ENCODE results near the gene IFI16.

Gene IFI16

DNA sequence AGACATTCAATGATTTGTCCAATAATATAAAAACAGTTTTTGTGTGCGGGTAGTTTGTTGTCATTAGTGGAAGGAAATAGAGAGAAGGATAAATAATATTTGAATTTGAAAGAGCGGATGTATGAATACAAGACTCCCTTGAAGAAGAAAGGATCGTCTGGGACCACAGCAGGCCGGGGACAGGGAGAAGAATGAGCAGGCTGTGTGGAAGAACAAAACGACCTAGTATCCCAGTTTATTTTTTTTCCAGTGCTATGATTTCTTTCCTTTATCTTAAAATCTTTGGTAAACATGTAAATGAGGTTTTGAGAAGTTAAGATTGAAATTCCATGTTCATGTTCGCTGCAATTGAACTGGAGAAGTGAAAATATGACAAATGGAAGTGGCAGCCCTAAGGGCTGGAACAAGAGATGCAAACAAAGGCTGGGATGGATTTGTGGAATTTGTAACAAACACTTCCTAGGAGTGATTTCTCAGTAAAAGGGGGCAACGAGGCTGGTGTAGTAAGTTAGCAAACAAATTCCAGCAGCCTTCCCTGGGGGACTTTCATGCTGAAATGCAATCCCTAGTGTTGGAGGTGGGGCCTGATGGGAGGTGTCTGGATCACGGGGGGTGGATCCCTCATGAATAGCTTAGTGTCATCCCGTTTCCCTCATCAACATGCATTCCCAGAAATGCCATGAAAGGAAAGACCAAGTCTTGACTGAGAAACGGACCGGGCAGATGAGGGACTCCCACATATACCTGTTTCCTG is 10.2 kb upstream of the IFI16 start:
- H2BK12ac ChIP-seq (ENCODE audit: low read length in 2 of 2): no peak overlapping the region
- H3K14ac ChIP-seq (ENCODE audit: low read length in 2 of 2): no peak overlapping the region
- H3K9ac ChIP-seq (ENCODE audit: low read length): peak overlapping the region; percentile 99
- peak overlapping the region; percentile 1 to 15 for H3K18ac ChIP-seq (ENCODE audit: low read depth in 1 of 2, low read length in 2 of 2)
- no peak overlapping the region for H4K91ac ChIP-seq (ENCODE audit: low read length)
- no peak overlapping the region for H3K23ac ChIP-seq (ENCODE audit: low read length in 2 of 2)
- no peak overlapping the region for H2AK5ac ChIP-seq (ENCODE audit: low read length, severe bottlenecking)
- H3K4me1 ChIP-seq (ENCODE audit: control insufficient read depth, insufficient read depth, low read depth, low read length): no peaks in the 10 kb centered on the region
- H2BK5ac ChIP-seq (ENCODE audit: low read depth, low read length, poor library complexity, severe bottlenecking): peak overlapping the region; percentile 79
- H2BK120ac ChIP-seq (ENCODE audit: low read depth, low read length): no peak overlapping the region
- no peak overlapping the region for H2BK15ac ChIP-seq (ENCODE audit: low read depth, poor library complexity, severe bottlenecking)
- H3K4me3 ChIP-seq (ENCODE audit: insufficient read depth in 1 of 2, low read depth in 1 of 2, low read length in 2 of 2): peak overlapping the region in 1 of 2 experiments; percentile 82
- peak overlapping the region; percentile 91 for H3K4me2 ChIP-seq (ENCODE audit: low read length, poor library complexity, severe bottlenecking)
- H3K27me3 ChIP-seq (ENCODE audit: control insufficient read depth in 1 of 2, insufficient read depth in 1 of 2, low read length in 2 of 2): no peaks in the 10 kb centered on the region
- H3K27ac ChIP-seq (ENCODE audit: low read length, poor library complexity, severe bottlenecking): peak overlapping the region; percentile 94
- H3K79me1 ChIP-seq (replicated peaks; ENCODE audit: low read length, poor library complexity, severe bottlenecking): no peaks in the 10 kb centered on the region
- H3K36me3 ChIP-seq (ENCODE audit: control insufficient read depth in 1 of 2, insufficient read depth in 2 of 2, low read depth in 1 of 2, low read length in 2 of 2): no peaks in the 10 kb centered on the region
- no peak overlapping the region for H2AFZ ChIP-seq (ENCODE audit: low read depth, low read length)
- no peaks in the 10 kb centered on the region for H3K9me3 ChIP-seq (ENCODE audit: control insufficient read depth, low read length)
- DNase-seq: peak; percentile 93
- H4K8ac ChIP-seq (ENCODE audit: low read length): no peak overlapping the region
- WGBS: 3% methylated on average over 9 of the region's 11 CpGs
- peak overlapping the region in 1 of 2 experiments; percentile 60 for H3K4ac ChIP-seq (ENCODE audit: low read depth in 1 of 2, low read length in 2 of 2)

DNA sequence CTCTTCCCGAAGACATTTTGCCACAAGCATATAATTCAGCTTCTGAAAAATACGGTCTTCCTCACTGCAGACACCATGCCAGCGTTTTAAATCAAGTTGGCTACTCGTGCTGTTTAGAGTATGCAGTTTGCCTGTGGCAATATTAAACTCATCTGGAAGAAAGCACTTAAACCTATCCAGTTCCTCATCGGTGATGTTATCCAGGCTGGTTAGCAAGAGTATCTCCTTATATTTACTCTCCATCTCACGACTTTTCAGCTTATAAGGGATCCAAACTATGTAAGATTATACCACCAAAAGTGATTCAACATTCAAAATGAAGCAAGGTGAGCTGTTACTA is 9.7 kb upstream of the IFI16 start:
- 0% methylated on average over 5 of the region's 6 CpGs for WGBS
- H3K36me3 ChIP-seq (ENCODE audit: control insufficient read depth in 1 of 2, insufficient read depth in 2 of 2, low read depth in 1 of 2, low read length in 2 of 2): no peaks in the 10 kb centered on the region
- H2AFZ ChIP-seq (ENCODE audit: low read depth, low read length): no peak overlapping the region
- DNase-seq: no peak
- no peak overlapping the region for H2AK5ac ChIP-seq (ENCODE audit: low read length, severe bottlenecking)
- H3K9me3 ChIP-seq (ENCODE audit: control insufficient read depth, low read length): no peaks in the 10 kb centered on the region
- peak overlapping the region; percentile 88 for H3K27ac ChIP-seq (ENCODE audit: low read length, poor library complexity, severe bottlenecking)
- H4K8ac ChIP-seq (ENCODE audit: low read length): no peak overlapping the region
- no peak overlapping the region for H4K91ac ChIP-seq (ENCODE audit: low read length)
- peak overlapping the region; percentile 62 for H3K4me2 ChIP-seq (ENCODE audit: low read length, poor library complexity, severe bottlenecking)
- H3K9ac ChIP-seq (ENCODE audit: low read length): peak overlapping the region; percentile 99
- H2BK5ac ChIP-seq (ENCODE audit: low read depth, low read length, poor library complexity, severe bottlenecking): no peak overlapping the region
- H3K4ac ChIP-seq (ENCODE audit: low read depth in 1 of 2, low read length in 2 of 2): peak overlapping the region in 1 of 2 experiments; percentile 60
- H3K27me3 ChIP-seq (ENCODE audit: control insufficient read depth in 1 of 2, insufficient read depth in 1 of 2, low read length in 2 of 2): no peaks in the 10 kb centered on the region
- H3K4me3 ChIP-seq (ENCODE audit: insufficient read depth in 1 of 2, low read depth in 1 of 2, low read length in 2 of 2): peak overlapping the region in 1 of 2 experiments; percentile 82
- H2BK120ac ChIP-seq (ENCODE audit: low read depth, low read length): no peak overlapping the region
- H3K23ac ChIP-seq (ENCODE audit: low read length in 2 of 2): no peak overlapping the region
- no peak overlapping the region for H2BK12ac ChIP-seq (ENCODE audit: low read length in 2 of 2)
- H3K4me1 ChIP-seq (ENCODE audit: control insufficient read depth, insufficient read depth, low read depth, low read length): no peaks in the 10 kb centered on the region
- H2BK15ac ChIP-seq (ENCODE audit: low read depth, poor library complexity, severe bottlenecking): no peak overlapping the region
- H3K14ac ChIP-seq (ENCODE audit: low read length in 2 of 2): no peak overlapping the region
- no peaks in the 10 kb centered on the region for H3K79me1 ChIP-seq (replicated peaks; ENCODE audit: low read length, poor library complexity, severe bottlenecking)
- peak overlapping the region; percentile 1 to 15 for H3K18ac ChIP-seq (ENCODE audit: low read depth in 1 of 2, low read length in 2 of 2)

DNA sequence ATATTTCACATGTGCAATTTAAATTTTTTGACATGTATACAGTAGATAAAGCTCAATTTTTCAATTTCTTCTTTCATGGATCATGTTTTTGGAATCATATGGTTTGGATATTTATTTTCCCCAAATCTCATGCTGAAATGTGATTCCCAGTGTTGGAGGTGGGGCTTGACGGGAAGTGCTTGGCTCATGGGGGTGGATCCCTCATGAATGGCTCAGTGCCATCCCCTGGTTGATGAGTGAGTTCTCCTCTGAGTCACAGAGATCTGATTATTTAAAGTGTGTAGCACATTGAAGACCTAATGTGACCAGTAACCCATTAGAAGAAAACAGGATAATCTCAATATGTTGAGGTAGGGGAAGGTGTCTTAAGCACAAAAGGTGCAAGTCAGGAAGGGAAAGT is 9.1 kb upstream of the IFI16 start:
- H2BK5ac ChIP-seq (ENCODE audit: low read depth, low read length, poor library complexity, severe bottlenecking): no peak overlapping the region
- no peak overlapping the region for H2AK5ac ChIP-seq (ENCODE audit: low read length, severe bottlenecking)
- no peaks in the 10 kb centered on the region for H3K9me3 ChIP-seq (ENCODE audit: control insufficient read depth, low read length)
- H3K27me3 ChIP-seq (ENCODE audit: control insufficient read depth in 1 of 2, insufficient read depth in 1 of 2, low read length in 2 of 2): no peaks in the 10 kb centered on the region
- no peak overlapping the region for H3K14ac ChIP-seq (ENCODE audit: low read length in 2 of 2)
- DNase-seq: peak; percentile 93
- H3K9ac ChIP-seq (ENCODE audit: low read length): peak overlapping the region; percentile 99
- H2BK120ac ChIP-seq (ENCODE audit: low read depth, low read length): no peak overlapping the region
- no peak overlapping the region for H4K91ac ChIP-seq (ENCODE audit: low read length)
- H2AFZ ChIP-seq (ENCODE audit: low read depth, low read length): no peak overlapping the region
- no peak overlapping the region for H4K8ac ChIP-seq (ENCODE audit: low read length)
- H3K4me2 ChIP-seq (ENCODE audit: low read length, poor library complexity, severe bottlenecking): no peak overlapping the region
- H3K4ac ChIP-seq (ENCODE audit: low read depth in 1 of 2, low read length in 2 of 2): no peak overlapping the region
- no peak overlapping the region for H3K18ac ChIP-seq (ENCODE audit: low read depth in 1 of 2, low read length in 2 of 2)
- no peak overlapping the region for H2BK12ac ChIP-seq (ENCODE audit: low read length in 2 of 2)
- H3K23ac ChIP-seq (ENCODE audit: low read length in 2 of 2): no peak overlapping the region
- no peaks in the 10 kb centered on the region for H3K79me1 ChIP-seq (replicated peaks; ENCODE audit: low read length, poor library complexity, severe bottlenecking)
- no peaks in the 10 kb centered on the region for H3K4me1 ChIP-seq (ENCODE audit: control insufficient read depth, insufficient read depth, low read depth, low read length)
- no peak overlapping the region for H3K27ac ChIP-seq (ENCODE audit: low read length, poor library complexity, severe bottlenecking)
- WGBS: 0% methylated on average over 1 of the region's 1 CpG
- peak overlapping the region in 1 of 2 experiments; percentile 82 for H3K4me3 ChIP-seq (ENCODE audit: insufficient read depth in 1 of 2, low read depth in 1 of 2, low read length in 2 of 2)
- H2BK15ac ChIP-seq (ENCODE audit: low read depth, poor library complexity, severe bottlenecking): no peak overlapping the region
- no peaks in the 10 kb centered on the region for H3K36me3 ChIP-seq (ENCODE audit: control insufficient read depth in 1 of 2, insufficient read depth in 2 of 2, low read depth in 1 of 2, low read length in 2 of 2)

DNA sequence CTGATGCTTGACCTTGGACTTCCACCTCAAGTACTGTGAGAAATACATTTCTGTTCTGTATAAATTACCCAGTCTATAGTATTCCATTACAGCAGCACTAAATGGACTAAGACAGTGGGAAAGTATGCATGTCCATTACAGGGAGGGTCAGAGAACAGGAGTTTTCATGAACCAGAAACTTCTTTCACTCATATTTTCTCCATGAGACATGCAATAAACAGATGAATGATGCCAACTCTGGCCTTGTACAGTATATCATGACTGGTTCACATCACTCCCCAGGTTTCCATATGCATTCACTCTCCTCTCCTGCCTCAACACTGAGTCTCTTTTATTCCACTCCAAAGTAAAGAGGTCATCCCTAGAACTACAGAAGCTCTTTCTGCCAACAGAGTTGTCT is 4.5 kb upstream of the IFI16 start:
- Histone ChIP-seq H3K9ac (ENCODE audit: low read length) (peak overlapping the region; percentile 57), H3K18ac (ENCODE audit: low read depth in 1 of 2, low read length in 2 of 2) (peak overlapping the region; percentile 78 to 91), H3K79me1 (replicated peaks; ENCODE audit: low read length, poor library complexity, severe bottlenecking) (no peaks in the 10 kb centered on the region), H2BK15ac (ENCODE audit: low read depth, poor library complexity, severe bottlenecking) (no peak overlapping the region), H3K4me3 (ENCODE audit: insufficient read depth in 1 of 2, low read depth in 1 of 2, low read length in 2 of 2) (peak overlapping the region in 1 of 2 experiments; percentile 25), H3K14ac (ENCODE audit: low read length in 2 of 2) (peak overlapping the region in 1 of 2 experiments; percentile 38), H2AK5ac (ENCODE audit: low read length, severe bottlenecking) (no peak overlapping the region), H4K91ac (ENCODE audit: low read length) (no peak overlapping the region), H2BK5ac (ENCODE audit: low read depth, low read length, poor library complexity, severe bottlenecking) (no peak overlapping the region), H3K36me3 (ENCODE audit: control insufficient read depth in 1 of 2, insufficient read depth in 2 of 2, low read depth in 1 of 2, low read length in 2 of 2) (no peaks in the 10 kb centered on the region), H2BK120ac (ENCODE audit: low read depth, low read length) (peak overlapping the region; percentile 42), H2BK12ac (ENCODE audit: low read length in 2 of 2) (peak overlapping the region; percentile 47 to 93), H3K9me3 (ENCODE audit: control insufficient read depth, low read length) (no peaks in the 10 kb centered on the region), H3K4me1 (ENCODE audit: control insufficient read depth, insufficient read depth, low read depth, low read length) (peaks cover 1% of the 10 kb centered on the region), H3K4ac (ENCODE audit: low read depth in 1 of 2, low read length in 2 of 2) (peak overlapping the region; percentile 22 to 35), H3K27me3 (ENCODE audit: control insufficient read depth in 1 of 2, insufficient read depth in 1 of 2, low read length in 2 of 2) (no peaks in the 10 kb centered on the region), H3K27ac (ENCODE audit: low read length, poor library complexity, severe bottlenecking) (no peak overlapping the region), H3K4me2 (ENCODE audit: low read length, poor library complexity, severe bottlenecking) (no peak overlapping the region), H3K23ac (ENCODE audit: low read length in 2 of 2) (no peak overlapping the region), H2AFZ (ENCODE audit: low read depth, low read length) (no peak overlapping the region), H4K8ac (ENCODE audit: low read length) (peak overlapping the region; percentile 19)
- peak; percentile 50 for DNase-seq

All from mesenchymal stem cell (in vitro differentiated cells and primary cell).